Measurements from ENCODE around the gene VGLL4. TPM values are rescaled to one million over a fixed set of nuclear protein-coding genes. Genes with fewer than 3 reads are reported as not detected.

Gene VGLL4
- total RNA-seq, 4 donors from 2014 or later = 66.8 to 86.5 (median 75.9) TPM

DNA sequence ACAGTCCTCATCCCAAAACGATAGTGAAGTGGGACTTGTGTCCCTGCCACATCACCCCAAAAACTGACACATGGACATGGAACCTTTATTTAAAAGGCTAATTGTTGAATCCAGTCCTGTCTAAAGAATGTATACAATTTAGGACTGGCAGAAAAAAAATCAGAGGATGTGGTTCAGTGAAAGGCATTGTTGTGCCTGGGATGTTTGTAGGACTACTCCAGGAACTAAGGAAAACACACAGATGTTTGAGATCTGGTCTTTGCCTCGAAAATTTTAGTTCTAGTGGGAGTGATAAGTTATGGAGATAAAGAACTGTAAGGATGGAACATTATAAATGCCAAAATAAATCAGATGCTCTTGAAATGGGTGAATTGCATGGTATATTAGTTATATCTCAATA, 27.2 kb downstream of the VGLL4 start:
- no peak overlapping the region for H3K4me3 ChIP-seq
- peaks cover 74% of the 10 kb centered on the region for H3K4me1 ChIP-seq
- no peaks in the 10 kb centered on the region for H3K36me3 ChIP-seq
- no peak for DNase-seq (ENCODE audit: low spot score in 2 of 2)
- no peaks in the 10 kb centered on the region for H3K9me3 ChIP-seq
- 35% methylated on average over 2 of the region's 2 CpGs for WGBS
- TF ChIP-seq EP300 (IDR thresholded peaks at IDR 0.05) = no peak
- TF ChIP-seq, protein P1, sequence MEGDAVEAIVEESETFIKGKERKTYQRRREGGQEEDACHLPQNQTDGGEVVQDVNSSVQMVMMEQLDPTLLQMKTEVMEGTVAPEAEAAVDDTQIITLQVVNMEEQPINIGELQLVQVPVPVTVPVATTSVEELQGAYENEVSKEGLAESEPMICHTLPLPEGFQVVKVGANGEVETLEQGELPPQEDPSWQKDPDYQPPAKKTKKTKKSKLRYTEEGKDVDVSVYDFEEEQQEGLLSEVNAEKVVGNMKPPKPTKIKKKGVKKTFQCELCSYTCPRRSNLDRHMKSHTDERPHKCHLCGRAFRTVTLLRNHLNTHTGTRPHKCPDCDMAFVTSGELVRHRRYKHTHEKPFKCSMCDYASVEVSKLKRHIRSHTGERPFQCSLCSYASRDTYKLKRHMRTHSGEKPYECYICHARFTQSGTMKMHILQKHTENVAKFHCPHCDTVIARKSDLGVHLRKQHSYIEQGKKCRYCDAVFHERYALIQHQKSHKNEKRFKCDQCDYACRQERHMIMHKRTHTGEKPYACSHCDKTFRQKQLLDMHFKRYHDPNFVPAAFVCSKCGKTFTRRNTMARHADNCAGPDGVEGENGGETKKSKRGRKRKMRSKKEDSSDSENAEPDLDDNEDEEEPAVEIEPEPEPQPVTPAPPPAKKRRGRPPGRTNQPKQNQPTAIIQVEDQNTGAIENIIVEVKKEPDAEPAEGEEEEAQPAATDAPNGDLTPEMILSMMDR (IDR thresholded peaks at IDR 0.05) = no peak
- no peak for TF ChIP-seq POLR2A (IDR thresholded peaks at IDR 0.05)
- no peak for TF ChIP-seq POLR2AphosphoS5 (IDR thresholded peaks at IDR 0.05)
- no peak overlapping the region for H3K27ac ChIP-seq
- no peaks in the 10 kb centered on the region for H3K27me3 ChIP-seq

DNA sequence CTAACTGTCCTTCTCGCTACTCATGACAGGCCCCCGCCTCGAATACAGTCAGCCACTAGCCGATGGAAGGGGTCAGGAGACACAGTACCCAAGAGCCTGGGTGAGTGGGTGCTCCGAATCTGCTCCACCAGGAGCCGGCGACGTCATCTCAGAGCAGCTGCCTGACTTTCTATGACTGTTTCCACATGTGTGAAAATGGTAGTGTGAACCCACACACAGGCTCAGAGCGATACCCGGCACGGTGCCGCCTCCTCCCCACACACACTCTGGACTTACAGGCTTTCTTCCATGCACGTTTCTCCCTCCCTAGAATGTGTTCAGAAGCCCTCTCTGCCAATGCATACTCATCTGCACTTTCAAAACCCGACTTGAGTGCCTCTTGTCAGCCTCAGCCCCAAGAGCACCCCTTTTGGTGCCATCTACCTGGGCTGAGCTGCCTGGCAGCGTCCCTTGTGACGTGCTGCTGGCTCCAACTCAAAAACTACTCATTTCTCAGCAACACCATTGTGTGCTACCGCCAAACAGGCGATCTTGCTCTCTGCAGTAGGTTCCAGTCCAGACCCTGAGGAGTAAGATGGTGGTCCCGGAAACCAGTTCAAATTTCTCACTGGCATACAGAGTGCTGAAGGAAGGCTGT, 29.7 kb downstream of the VGLL4 start:
- Histone ChIP-seq H3K27ac (peak overlapping the region; percentile 43), H3K36me3 (no peaks in the 10 kb centered on the region), H3K9me3 (no peaks in the 10 kb centered on the region), H3K4me3 (no peak overlapping the region), H3K27me3 (no peaks in the 10 kb centered on the region), H3K4me1 (peaks cover 72% of the 10 kb centered on the region)
- TF ChIP-seq EP300 (IDR thresholded peaks at IDR 0.05) (no peak), POLR2A (IDR thresholded peaks at IDR 0.05) (no peak), POLR2AphosphoS5 (IDR thresholded peaks at IDR 0.05) (no peak)
- TF ChIP-seq, protein P1 (IDR thresholded peaks at IDR 0.05) = no peak
- no peak for DNase-seq (ENCODE audit: low spot score in 2 of 2)
- WGBS = 80% methylated on average over 15 of the region's 19 CpGs

DNA sequence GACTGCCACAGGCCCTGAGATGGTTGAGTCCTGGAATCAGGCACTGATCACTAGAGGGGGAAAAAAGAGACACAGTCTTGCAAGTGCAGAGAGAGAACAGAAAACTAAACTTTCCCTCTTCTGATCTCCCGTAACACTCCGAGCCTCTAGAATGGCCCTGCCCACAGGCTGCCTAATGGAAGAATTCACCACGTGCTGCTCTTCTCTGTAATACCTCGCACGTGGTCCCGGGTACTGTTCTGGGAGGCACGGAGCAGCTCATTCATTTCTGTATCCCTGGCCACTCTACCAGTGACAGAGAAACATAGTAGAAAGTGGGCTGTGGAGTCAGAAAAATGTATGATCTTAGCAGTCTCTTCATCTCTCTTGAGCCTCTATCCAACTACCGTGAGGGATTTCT, 30.4 kb downstream of the VGLL4 start:
- Histone ChIP-seq H3K36me3 (no peaks in the 10 kb centered on the region), H3K4me1 (peaks cover 75% of the 10 kb centered on the region), H3K9me3 (no peaks in the 10 kb centered on the region), H3K27me3 (no peaks in the 10 kb centered on the region), H3K27ac (peak overlapping the region; percentile 43), H3K4me3 (no peak overlapping the region)
- WGBS = 64% methylated on average over 8 of the region's 8 CpGs
- TF ChIP-seq EP300 (IDR thresholded peaks at IDR 0.05) = no peak
- DNase-seq (ENCODE audit: low spot score in 2 of 2) = no peak

DNA sequence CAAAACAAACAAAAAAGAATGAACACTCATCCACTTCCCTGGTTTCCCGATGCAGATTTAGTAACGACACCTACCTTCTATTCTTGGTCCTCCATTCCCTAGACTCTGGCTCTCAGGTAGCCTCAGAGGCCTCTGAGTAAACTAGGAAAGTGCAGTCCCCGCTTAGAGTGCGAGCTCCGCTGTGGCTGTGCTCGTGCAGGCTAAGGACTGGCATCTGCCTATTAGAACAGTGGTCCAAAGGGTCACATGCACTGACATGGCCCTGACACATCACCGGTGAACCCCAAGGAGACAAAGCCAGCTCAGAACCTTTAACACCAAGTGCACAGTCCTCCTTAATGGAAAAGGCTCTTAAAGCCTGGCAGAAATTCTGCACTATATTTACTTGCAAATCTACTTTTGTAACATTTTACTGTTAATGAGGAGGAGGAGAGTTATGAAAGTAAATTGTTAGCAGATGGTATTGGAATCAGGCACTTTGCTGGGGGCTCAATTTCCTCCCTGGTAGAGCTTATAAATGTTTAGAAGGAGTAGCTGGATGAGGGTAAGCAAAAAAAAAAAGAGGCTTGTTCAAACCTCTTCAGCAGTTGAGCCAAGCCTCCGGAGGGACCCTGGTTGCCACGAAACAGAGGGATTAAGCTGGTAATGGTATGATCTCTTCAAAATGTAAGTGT, 31.1 kb downstream of the VGLL4 start:
- H3K36me3 ChIP-seq = no peaks in the 10 kb centered on the region
- 77% methylated on average over 9 of the region's 9 CpGs for WGBS
- DNase-seq (ENCODE audit: low spot score in 2 of 2) = no peak
- no peaks in the 10 kb centered on the region for H3K9me3 ChIP-seq
- no peak overlapping the region for H3K4me3 ChIP-seq
- no peak for TF ChIP-seq EP300 (IDR thresholded peaks at IDR 0.05)
- TF ChIP-seq, protein P1 (IDR thresholded peaks at IDR 0.05) = no peak
- no peak for TF ChIP-seq POLR2AphosphoS5 (IDR thresholded peaks at IDR 0.05)
- no peak for TF ChIP-seq POLR2A (IDR thresholded peaks at IDR 0.05)
- H3K27ac ChIP-seq = peak overlapping the region; percentile 43
- no peaks in the 10 kb centered on the region for H3K27me3 ChIP-seq
- peaks cover 80% of the 10 kb centered on the region for H3K4me1 ChIP-seq

DNA sequence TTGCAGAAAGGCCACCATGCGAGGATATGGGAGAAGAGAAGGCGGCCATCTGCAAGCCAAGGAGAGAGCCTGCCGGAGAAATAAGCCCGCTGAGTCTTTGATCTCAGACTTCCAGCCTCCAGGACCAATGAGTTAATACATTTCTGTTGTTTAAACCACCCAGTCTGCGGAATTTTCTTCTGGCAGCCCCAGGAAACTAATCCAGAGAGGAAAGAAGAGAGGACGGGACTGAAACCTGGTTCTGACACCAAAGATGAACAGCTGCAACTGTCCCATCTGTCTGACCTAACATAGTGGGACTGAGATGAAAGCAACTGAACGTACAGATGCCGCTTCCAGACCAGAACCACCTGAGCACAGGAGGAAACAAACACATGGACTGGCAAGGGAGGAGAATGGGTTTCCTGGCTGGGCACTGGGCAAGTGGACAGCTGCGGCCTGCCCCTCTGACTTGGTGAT, 32.3 kb downstream of the VGLL4 start:
- no peak overlapping the region for H3K4me3 ChIP-seq
- H3K4me1 ChIP-seq = peaks cover 82% of the 10 kb centered on the region
- no peaks in the 10 kb centered on the region for H3K36me3 ChIP-seq
- no peak overlapping the region for H3K27ac ChIP-seq
- TF ChIP-seq POLR2AphosphoS5 (IDR thresholded peaks at IDR 0.05) (no peak), EP300 (IDR thresholded peaks at IDR 0.05) (no peak)
- no peaks in the 10 kb centered on the region for H3K9me3 ChIP-seq
- no peak for DNase-seq (ENCODE audit: low spot score in 2 of 2)
- no peaks in the 10 kb centered on the region for H3K27me3 ChIP-seq
- whole genome bisulfite sequencing = 80% methylated on average over 8 of the region's 9 CpGs

DNA sequence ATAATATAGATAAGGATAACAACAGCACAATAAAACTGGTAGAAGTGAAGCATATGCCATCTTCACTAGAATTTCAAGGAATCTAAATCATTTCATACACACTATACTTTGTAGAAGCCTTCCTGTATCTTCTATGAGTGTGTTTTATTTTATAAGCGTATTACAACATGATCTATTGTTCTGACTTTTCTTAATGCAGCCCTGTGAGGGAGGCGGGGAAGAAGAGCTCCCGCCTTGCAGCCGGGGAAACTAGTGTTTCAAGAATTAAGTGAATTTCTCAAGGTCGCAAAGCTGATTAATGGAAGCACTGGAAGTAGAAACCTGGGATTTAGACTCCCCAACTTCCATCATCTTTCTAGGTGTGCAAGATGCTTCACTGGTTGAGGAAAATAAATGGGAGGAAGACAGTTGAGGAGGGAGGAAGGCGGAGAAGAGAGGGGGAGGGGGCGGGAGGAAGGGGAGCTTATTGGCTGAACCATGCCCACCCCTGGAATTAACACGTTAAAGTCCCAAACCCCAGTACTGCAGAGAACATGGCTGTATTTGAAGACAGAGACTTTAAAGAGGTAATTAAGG, 32.9 kb downstream of the VGLL4 start:
- Histone ChIP-seq H3K27me3 (no peaks in the 10 kb centered on the region), H3K4me3 (no peak overlapping the region), H3K9me3 (no peaks in the 10 kb centered on the region), H3K4me1 (peaks cover 78% of the 10 kb centered on the region), H3K27ac (peak overlapping the region; percentile 24), H3K36me3 (no peaks in the 10 kb centered on the region)
- TF ChIP-seq, protein P1 (IDR thresholded peaks at IDR 0.05) = no peak
- TF ChIP-seq POLR2A (IDR thresholded peaks at IDR 0.05) (no peak), EP300 (IDR thresholded peaks at IDR 0.05) (no peak), POLR2AphosphoS5 (IDR thresholded peaks at IDR 0.05) (no peak)
- 66% methylated on average over 8 of the region's 8 CpGs for WGBS
- DNase-seq (ENCODE audit: low spot score in 2 of 2) = no peak
